Uterus (tissue), 2 donors: Measurements from ENCODE around the gene CPO.

Experiments used
- CTCF ChIP-seq, 4 experiments: fragments of 200-600 bp in 2 of 4; fragments of 450-650 bp in 2 of 4; sonication (generic) in 2 of 4; IDR thresholded peaks; one replicate each; pipeline ENCODE4 v1.5.1; 2016 to 2019; ENCODE audit warnings: antibody characterized with exemption in 4 of 4, mild to moderate bottlenecking in 2 of 4, moderate library complexity in 1 of 4
- POLR2A ChIP-seq, 2 donors: fragments of 450-650 bp; IDR thresholded peaks; one replicate each; pipeline ENCODE4 v1.6.1; 2016; ENCODE audit warnings: antibody characterized with exemption in 2 of 2, mild to moderate bottlenecking in 1 of 2, moderate library complexity in 1 of 2

- no peak for TF ChIP-seq CTCF (IDR thresholded peaks at IDR 0.05)
- TF ChIP-seq POLR2A (IDR thresholded peaks at IDR 0.05) = no peak
Measured at GRCh38 chr2:206981086-206981674, 41.9 kb downstream of the CPO start.
